NOMO-1 (cell line): ENCODE results near the gene ZNF507.

Experiments used
- DNase-seq, 2 experiments: peaks; one replicate each; lab custom pipeline; 2025; ENCODE audit not compliant: unreplicated experiment in 2 of 2; lab: John Stamatoyannopoulos, UW

Gene ZNF507

GRCh38 chr19:32339423-32339822 lies 6.0 kb upstream of the ZNF507 start:
- DNase-seq, result no peak

- peak; percentile 5 to 31 for DNase-seq
These were observed 5.2 kb upstream of the ZNF507 start for GRCh38 chr19:32339988-32340874.

- DNase-seq, result no peak
These were observed 2.7 kb upstream of the ZNF507 start for GRCh38 chr19:32342695-32343094.

GRCh38 chr19:32343550-32344262 lies 1.7 kb upstream of the ZNF507 start:
- no peak for DNase-seq

GRCh38 chr19:32346901-32347300 lies 1.5 kb downstream of the ZNF507 start:
- no peak for DNase-seq

DNA sequence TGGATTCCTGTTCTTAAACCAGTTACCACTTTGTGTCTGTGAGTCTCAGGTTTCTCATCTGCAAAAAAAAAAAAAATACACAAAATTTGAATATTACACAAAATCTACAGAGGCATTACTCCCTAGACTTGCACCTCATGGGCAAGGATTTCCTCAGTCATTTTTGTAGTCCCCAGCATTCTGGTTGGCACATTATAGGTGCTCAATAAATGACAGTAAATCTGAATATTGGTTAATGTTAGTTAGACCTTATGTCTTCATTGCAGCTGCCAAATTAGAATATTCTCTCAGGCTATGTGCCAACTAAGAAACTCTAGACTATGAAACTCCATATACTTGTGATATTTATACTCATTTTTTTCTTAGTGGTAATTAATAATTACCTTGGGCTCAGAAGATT lies 2.2 kb downstream of the ZNF507 start:
- DNase-seq, result no peak

- no peak for DNase-seq
These were observed 3.6 kb downstream of the ZNF507 start for GRCh38 chr19:32349051-32349450.

GRCh38 chr19:32349724-32350470 lies 4.5 kb downstream of the ZNF507 start:
- DNase-seq, result no peak

- DNase-seq, result peak in 1 of 2 experiments; percentile 9
These were observed 5.1 kb downstream of the ZNF507 start for GRCh38 chr19:32350471-32350865.

GRCh38 chr19:32350987-32351348 lies 5.6 kb downstream of the ZNF507 start:
- no peak for DNase-seq

GRCh38 chr19:32352241-32352630 lies 6.8 kb downstream of the ZNF507 start:
- DNase-seq, result no peak

GRCh38 chr19:32354345-32354744 lies 8.9 kb downstream of the ZNF507 start:
- DNase-seq, result no peak

DNA sequence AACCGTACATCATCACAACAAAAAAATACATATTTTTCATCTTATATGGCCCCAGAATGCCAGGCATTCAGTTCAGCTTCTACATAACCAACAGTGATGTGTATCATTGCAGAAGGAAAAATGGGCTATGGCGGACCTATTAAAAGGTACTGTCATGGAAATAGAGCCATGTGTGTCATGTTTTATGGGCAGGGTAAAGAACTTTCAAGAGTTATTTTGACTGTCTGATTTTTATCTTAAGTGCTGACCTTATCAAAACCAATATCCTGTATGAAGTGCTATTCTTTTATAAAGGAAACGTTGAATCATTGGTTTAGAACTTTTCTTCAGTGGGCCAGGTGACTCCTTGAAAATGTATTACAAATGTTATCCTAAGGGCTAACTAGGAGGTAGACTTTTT lies 9.9 kb downstream of the ZNF507 start:
- no peak for DNase-seq

- no peak for DNase-seq
These were observed 12.3 kb downstream of the ZNF507 start for GRCh38 chr19:32357720-32358119.

DNA sequence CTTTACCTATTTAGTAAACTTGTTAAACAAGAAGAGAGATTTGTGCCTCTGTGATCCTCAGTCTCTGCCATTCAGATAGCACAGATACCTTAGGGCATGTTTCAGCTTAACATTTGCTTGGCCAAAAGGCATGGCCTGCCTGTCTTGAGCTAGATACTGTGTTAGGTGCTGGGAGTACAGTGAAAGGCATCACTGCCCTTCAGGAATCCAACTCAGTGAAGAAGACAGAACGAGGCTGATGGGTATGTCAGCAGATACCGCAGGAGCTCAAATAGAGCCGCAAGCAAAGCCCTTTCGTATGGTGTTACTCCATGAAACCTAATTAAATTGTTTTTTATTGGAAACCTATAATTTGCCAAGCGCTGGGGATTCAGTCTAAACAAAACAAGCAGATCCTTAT lies 12.9 kb downstream of the ZNF507 start:
- DNase-seq, result no peak

- DNase-seq, result no peak
These were observed 14.2 kb downstream of the ZNF507 start for GRCh38 chr19:32359581-32359980.

DNA sequence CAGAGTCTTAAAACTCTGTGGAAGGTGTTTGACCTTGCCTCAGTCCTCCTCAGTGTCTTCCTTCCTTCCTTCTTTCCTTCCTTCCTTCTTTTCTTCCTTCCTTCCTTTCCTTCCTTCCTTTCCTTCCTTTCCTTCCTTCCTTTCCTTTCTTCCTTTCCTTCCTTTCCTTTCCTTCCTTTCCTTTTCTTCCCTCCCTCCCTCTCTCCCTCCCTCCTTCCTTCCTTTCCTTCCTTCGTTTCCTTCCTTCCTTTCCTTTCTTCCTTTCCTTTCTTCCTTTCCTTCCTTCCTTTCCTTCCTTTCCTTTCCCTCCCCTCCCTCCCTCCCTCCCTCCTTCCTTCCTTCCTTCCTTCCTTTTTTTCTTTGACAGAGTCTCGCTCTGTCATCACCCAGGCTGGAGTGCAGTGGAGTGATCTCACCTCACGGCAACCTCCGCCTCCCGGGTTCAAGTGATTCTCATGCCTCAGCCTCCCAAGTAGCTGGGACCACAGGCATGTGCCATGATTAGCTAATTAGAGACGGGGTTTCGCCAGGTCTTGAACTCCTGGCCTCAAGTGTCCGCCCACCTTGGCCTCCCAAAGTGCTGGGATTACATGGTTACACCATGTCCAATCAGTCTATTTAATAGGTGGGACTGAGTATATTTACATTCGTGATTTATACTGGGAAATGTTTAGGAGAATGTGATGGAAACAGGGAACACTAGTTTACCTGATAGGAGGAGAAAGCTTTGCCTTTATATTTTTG lies 16.3 kb downstream of the ZNF507 start:
- DNase-seq, result no peak

- no peak for DNase-seq
These were observed 16.9 kb downstream of the ZNF507 start for GRCh38 chr19:32362318-32362691.

GRCh38 chr19:32363175-32363574 lies 17.8 kb downstream of the ZNF507 start:
- DNase-seq, result peak; percentile 67 to 82

GRCh38 chr19:32363632-32364031 lies 18.2 kb downstream of the ZNF507 start:
- no peak for DNase-seq

DNA sequence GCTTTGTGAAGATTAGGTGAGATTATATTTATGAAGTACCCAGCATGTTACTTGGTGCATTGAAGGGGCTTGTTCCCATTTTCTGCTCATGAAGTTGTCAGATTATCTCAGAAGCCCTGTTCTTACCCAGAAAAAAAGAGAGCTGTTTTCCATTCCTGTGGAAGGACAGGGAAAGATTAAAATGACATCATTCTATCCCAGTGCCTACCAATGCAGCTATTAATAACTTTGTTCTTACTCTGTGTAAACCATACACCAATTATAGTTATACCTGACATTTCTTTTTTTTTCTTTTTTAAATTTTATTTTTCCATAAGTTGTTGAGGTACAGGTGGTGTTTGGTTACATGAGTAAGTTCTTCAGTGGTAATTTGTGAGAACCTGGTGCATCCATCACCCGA lies 18.6 kb downstream of the ZNF507 start:
- no peak for DNase-seq
